HAP-1 (cell line): ENCODE data around the gene CAMP.

Experiments used
- DNase-seq, 2 experiments: peaks; one replicate each; pipeline ENCODE4 v3.0.0-alpha.2; 2016 to 2020; ENCODE audit warnings: low spot score in 2 of 2
- H3K27me3 ChIP-seq: fragments of 250-450 bp; sonication (Bioruptor Pico); 2 replicates; pipeline ENCODE4 v1.5.1; 2020; ENCODE audit warnings: low read depth, mild to moderate bottlenecking, moderate library complexity
- H3K36me3 ChIP-seq: fragments of 250-450 bp; sonication (Bioruptor Pico); replicated peaks from 2 replicates; pipeline ENCODE4 v1.5.1; 2020; ENCODE audit warnings: mild to moderate bottlenecking
- H3K4me1 ChIP-seq: fragments of 250-450 bp; sonication (Bioruptor Pico); 2 replicates; pipeline ENCODE4 v1.5.1; 2020; ENCODE audit warnings: mild to moderate bottlenecking
- H3K4me3 ChIP-seq: fragments of 250-450 bp; sonication (Bioruptor Pico); 2 replicates; pipeline ENCODE4 v1.5.1; 2020; ENCODE audit warnings: mild to moderate bottlenecking, moderate library complexity
- H3K9me3 ChIP-seq: fragments of 250-450 bp; sonication (Bioruptor Pico); 2 replicates; pipeline ENCODE4 v1.5.1; 2020; ENCODE audit warnings: mild to moderate bottlenecking, moderate library complexity
- in situ Hi-C: fragments of 300-500 bp; cut with MboI; formaldehyde crosslinking; loops from 3 replicates; pipeline ENCODE4 v1.14.3; 2020; ENCODE audit warnings: low sequenced_read_pairs, inconsistent platforms, mixed read lengths

CAMP gene, protein sequence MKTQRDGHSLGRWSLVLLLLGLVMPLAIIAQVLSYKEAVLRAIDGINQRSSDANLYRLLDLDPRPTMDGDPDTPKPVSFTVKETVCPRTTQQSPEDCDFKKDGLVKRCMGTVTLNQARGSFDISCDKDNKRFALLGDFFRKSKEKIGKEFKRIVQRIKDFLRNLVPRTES

DNA sequence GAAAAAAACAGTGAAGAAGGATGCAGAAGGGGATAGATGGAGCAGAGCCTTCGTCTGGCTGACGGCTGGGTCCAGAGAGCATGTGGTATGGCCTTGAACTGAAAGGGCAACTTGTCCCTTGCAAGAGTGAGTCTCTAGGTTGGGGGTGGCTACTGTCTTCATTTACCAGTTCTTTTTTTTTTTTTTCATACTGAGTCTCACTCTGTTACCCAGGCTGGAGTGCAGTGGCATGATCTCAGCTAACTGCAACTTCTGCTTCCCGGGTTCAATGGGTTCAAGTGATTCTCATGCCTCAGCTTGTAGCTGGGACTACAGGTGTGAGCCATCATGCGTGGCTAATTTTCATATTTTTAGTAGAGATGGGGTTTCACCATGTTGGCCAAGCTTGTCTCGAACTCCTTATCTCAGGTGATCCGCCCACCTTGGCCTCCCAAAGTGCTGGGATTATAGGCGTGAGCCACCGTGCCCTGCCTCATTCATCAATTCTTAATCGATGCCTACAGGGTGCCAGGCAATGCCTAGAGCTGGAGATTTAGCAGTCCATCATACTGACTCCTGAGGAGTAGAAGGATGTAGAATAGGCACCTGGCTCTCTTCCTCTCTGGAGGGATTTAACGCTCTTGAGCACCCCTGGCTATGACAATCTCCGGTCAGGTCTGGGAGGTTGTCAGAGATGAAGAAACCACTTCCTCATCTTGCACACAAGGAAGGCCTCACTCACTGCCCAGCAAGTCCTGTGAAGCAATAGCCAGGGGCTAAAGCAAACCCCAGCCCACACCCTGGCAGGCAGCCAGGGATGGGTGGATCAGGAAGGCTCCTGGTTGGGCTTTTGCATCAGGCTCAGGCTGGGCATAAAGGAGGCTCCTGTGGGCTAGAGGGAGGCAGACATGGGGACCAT is at the start of gene CAMP:
Gene CAMP (plus strand): TSS at position 880 of the 898 bp plus-strand sequence. CDS start 17 bp downstream, at position 897.
- no peaks in the 10 kb centered on the region for H3K4me1 ChIP-seq
- in situ Hi-C loops, result no loop called here
- peak in 1 of 2 experiments; percentile 61 for DNase-seq
- H3K36me3 ChIP-seq, result no peaks in the 10 kb centered on the region
- no peak within 1 kb of the TSS for H3K4me3 ChIP-seq
- H3K27me3 ChIP-seq, result no peaks in the 10 kb centered on the region
- H3K9me3 ChIP-seq, result no peaks in the 10 kb centered on the region

- in situ Hi-C loops, result no loop called here
- no peaks in the 10 kb centered on the region for H3K27me3 ChIP-seq
- DNase-seq, result no peak
These were observed 45.2 kb upstream of the CAMP start for GRCh38 chr3:48178072-48178471.

GRCh38 chr3:48180021-48180420 is 43.3 kb upstream of the CAMP start:
- H3K27me3 ChIP-seq, result no peaks in the 10 kb centered on the region
- no peaks in the 10 kb centered on the region for H3K9me3 ChIP-seq
- in situ Hi-C loops, result no loop called here
- H3K4me1 ChIP-seq, result no peaks in the 10 kb centered on the region; the same call in 1 of the 2 replicates
- no peak for DNase-seq
- H3K36me3 ChIP-seq, result peaks cover 98% of the 10 kb centered on the region
- no peak overlapping the region for H3K4me3 ChIP-seq

More at GRCh38 chr3:48178072-48178471, 45.2 kb upstream of the CAMP start:
- peaks cover 98% of the 10 kb centered on the region for H3K36me3 ChIP-seq
- H3K4me3 ChIP-seq, result no peak overlapping the region
- no peaks in the 10 kb centered on the region; the same call in 1 of the 2 replicates for H3K4me1 ChIP-seq
- H3K9me3 ChIP-seq, result no peaks in the 10 kb centered on the region

- Histone ChIP-seq H3K4me1 (peaks cover 2% of the 10 kb centered on the region), H3K4me3 (no peak overlapping the region), H3K27me3 (no peaks in the 10 kb centered on the region), H3K9me3 (no peaks in the 10 kb centered on the region), H3K36me3 (peaks cover 97% of the 10 kb centered on the region)
- in situ Hi-C loops, result no loop called here
- no peak for DNase-seq
These were observed 42.6 kb upstream of the CAMP start for GRCh38 chr3:48180531-48181253.

- peaks cover 85% of the 10 kb centered on the region for H3K36me3 ChIP-seq
- in situ Hi-C loops, result no loop called here
- no peaks in the 10 kb centered on the region for H3K9me3 ChIP-seq
- H3K27me3 ChIP-seq, result no peaks in the 10 kb centered on the region
- no peak for DNase-seq
- no peak overlapping the region for H3K4me3 ChIP-seq
- H3K4me1 ChIP-seq, result peaks cover 15% of the 10 kb centered on the region
These were observed 39.0 kb upstream of the CAMP start for GRCh38 chr3:48184299-48184698.

DNA sequence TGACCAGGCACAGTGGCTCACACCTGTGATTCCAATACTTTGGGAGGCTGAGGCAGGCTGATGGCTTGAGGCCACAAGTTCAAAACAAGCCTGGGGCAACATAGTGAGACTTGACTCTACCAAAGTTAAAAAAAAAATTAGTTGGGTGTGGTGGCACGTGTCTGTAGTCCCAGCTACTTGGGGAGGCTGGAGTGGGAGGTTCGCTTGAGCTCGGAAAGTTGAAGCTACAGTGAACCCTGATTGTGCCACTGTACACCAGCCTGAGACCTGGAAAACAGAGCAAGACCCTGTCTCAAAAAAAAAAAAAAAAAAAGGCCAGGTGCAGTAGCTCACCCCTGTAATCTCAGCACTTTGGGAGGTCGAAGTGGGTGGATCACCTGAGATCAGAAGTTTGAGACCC is 38.2 kb upstream of the CAMP start:
- Histone ChIP-seq H3K4me3 (no peak overlapping the region), H3K9me3 (peaks cover 3% of the 10 kb centered on the region; the same call in 1 of the 2 replicates), H3K4me1 (peaks cover 20% of the 10 kb centered on the region), H3K27me3 (no peaks in the 10 kb centered on the region), H3K36me3 (peaks cover 77% of the 10 kb centered on the region)
- in situ Hi-C loops, result no loop called here
- DNase-seq, result no peak

- Histone ChIP-seq H3K4me1 (peaks cover 27% of the 10 kb centered on the region), H3K27me3 (no peaks in the 10 kb centered on the region), H3K9me3 (peaks cover 3% of the 10 kb centered on the region; the same call in 1 of the 2 replicates), H3K4me3 (peak overlapping the region; percentile 76), H3K36me3 (peaks cover 60% of the 10 kb centered on the region)
- DNase-seq, result no peak
- in situ Hi-C loops, result no loop called here
These were observed 36.5 kb upstream of the CAMP start for GRCh38 chr3:48186631-48187300.

DNA sequence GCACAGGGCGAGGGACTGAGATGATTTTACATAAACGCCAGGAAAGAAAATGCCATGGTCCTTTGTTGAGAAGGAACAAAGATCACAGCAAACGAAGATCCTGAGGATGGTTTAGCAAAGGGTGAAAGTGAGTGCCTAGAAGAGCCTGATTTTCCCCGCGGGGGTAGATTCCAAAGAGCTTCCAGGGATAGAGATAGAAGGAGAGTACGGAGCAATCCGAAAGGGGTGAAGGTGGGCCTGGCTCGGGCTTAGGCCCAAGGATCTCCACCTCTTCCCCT is 36.1 kb upstream of the CAMP start:
- Histone ChIP-seq H3K27me3 (no peaks in the 10 kb centered on the region), H3K4me1 (peaks cover 27% of the 10 kb centered on the region), H3K9me3 (peaks cover 3% of the 10 kb centered on the region; the same call in 1 of the 2 replicates), H3K36me3 (peaks cover 55% of the 10 kb centered on the region), H3K4me3 (peak overlapping the region; percentile 76)
- no peak for DNase-seq
- in situ Hi-C loops, result no loop called here

DNA sequence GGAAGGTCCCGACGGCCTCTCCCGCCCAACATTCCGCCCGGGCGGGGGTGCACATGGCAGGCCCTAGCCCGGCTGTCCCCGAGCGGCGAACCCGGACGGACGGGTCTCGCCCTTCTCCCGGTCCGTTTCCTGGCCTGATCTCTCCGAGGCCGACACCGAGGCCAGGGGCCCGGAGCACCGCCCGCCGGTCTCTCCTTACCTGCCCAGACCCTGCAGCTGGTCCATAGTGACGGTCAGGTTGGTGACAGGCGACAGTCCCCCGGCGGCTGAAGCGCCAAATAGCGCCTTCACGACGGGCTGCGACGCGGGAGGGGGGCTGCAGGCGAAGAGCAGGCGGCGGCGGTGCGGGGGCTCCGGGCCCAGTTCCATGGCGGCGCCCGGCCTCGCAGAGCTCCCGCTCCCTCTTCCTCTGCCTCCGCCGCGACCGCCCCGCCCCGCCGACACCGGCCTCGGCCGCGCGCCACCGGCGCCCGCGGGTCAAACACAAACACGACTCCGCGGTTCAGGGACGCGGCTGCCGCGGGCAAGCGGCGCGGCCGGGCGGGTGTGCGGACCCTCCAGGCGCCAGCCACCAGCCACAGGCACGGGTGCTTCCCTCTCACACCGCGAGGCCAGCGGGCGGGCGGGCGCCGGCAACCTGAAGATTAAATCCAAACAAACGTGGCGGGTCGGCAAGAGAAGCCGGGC is 35.6 kb upstream of the CAMP start:
- Histone ChIP-seq H3K4me3 (peak overlapping the region; percentile 76), H3K36me3 (peaks cover 51% of the 10 kb centered on the region), H3K27me3 (no peaks in the 10 kb centered on the region), H3K9me3 (peaks cover 3% of the 10 kb centered on the region; the same call in 1 of the 2 replicates), H3K4me1 (peaks cover 27% of the 10 kb centered on the region)
- no peak for DNase-seq
- in situ Hi-C loops, result no loop called here

DNA sequence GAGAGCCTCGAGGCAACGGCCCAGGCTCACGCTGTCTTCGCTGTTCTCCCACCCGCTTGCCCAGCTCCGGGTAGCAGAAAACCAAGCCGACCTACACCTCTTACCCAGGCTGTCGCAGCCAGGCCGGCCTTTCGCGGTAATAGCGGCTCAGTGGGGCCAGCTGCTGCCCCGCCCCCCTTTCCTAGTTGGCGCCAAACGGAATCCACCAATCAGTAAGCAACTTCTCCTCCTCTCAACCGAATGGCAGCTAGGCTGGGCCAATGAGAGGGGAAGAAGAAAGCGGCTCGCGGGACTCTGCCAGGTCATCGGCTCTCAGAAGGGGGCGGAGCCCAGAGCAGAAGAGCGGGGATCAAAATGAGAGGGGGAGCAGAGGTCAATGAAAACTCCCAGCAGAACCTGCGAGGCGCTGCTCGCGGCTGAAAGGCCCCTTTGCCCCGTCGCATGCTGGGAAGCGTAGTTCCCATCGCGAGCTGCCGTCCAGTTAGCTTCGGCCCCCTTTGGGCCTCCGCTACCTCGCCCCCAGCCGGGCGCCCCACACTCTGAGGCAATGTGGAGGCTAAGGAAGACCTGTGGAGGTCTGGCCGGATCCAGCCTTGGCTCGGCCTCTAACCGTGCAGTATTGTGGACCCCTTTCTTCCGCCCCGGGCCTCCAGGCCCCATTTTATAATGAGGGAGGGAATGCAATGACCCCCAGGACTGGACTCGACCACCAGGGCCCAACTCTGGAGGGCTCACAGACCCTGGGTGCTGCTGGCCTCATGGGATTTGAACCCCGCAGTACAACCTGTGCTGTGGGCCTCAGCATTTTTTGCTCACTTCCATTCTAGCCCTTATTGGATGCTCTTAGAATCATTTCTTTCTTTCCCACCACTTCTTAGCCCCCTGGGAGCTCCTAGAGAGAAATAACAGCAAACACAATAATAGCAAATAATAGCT is 34.8 kb upstream of the CAMP start, which contains the start of gene CDC25A:
Gene CDC25A (minus strand): TSS at position 152 of the 936 bp plus-strand sequence. CDS start 470 bp downstream, outside the sequence.
- Histone ChIP-seq H3K4me1 (peaks cover 27% of the 10 kb centered on the region), H3K4me3 (peak within 1 kb of the TSS; percentile 76), H3K36me3 (peaks cover 43% of the 10 kb centered on the region), H3K9me3 (peaks cover 3% of the 10 kb centered on the region; the same call in 1 of the 2 replicates), H3K27me3 (no peaks in the 10 kb centered on the region)
- in situ Hi-C loops, result no loop called here
- DNase-seq, result peak; percentile 99 to 100

DNA sequence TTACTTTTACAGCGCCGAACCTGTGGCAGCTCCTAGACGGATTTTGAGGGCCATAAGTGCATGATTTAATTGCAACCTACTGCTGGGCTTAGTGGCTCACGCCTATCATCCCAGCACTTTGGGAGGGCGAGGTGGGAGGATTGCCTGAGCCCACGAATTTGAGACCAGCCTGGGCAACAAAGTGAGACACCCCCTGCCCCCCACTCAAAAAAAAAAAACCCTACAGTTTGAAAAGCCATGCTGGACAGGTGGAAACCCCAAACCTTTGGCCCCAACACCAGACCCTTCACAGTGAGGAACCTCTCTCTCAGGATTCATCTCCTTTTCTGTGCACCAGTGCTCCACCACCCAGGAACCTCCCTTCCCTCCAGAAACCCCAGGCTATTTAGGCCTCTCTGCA is 34.0 kb upstream of the CAMP start:
- Histone ChIP-seq H3K4me1 (peaks cover 30% of the 10 kb centered on the region), H3K36me3 (peaks cover 35% of the 10 kb centered on the region), H3K4me3 (no peak overlapping the region), H3K27me3 (no peaks in the 10 kb centered on the region), H3K9me3 (peaks cover 3% of the 10 kb centered on the region; the same call in 1 of the 2 replicates)
- in situ Hi-C loops, result no loop called here
- no peak for DNase-seq

DNA sequence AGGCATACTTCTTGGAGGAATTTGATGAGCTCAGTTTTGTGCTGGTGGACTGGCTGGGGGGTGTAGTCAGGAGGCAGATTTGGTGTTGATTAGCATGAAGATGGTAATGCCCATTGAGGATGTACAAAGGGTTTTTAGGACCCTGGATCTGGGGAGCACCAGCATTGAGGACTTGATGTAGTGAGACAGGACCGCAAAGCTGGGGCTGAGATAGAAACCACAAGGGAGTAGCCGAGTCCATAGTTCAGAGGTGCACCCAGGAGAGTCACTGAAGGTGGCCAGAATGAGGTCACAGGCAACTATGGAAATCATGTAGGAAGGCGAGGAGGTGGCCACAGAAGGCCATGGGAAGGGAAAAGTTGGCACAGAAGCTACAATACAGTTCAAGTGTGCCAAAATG is 32.4 kb upstream of the CAMP start:
- in situ Hi-C loops, result loop anchor here (5.0 to 10.0 kb wide), 2 partner anchors 54 to 246 kb away; partner anchors contain the start of gene ZNF589
- H3K4me3 ChIP-seq, result no peak overlapping the region
- H3K27me3 ChIP-seq, result no peaks in the 10 kb centered on the region
- peaks cover 29% of the 10 kb centered on the region for H3K4me1 ChIP-seq
- H3K9me3 ChIP-seq, result peaks cover 3% of the 10 kb centered on the region; the same call in 1 of the 2 replicates
- H3K36me3 ChIP-seq, result peaks cover 20% of the 10 kb centered on the region
- no peak for DNase-seq
